ENCODE data around the gene NXPE4. TPM values are rescaled to one million over a fixed set of nuclear protein-coding genes. Genes with fewer than 3 reads are reported as not detected.
"Not testable (repeated sequence)": the region's sequence is repeated elsewhere in the genome, so short reads cannot be mapped to it uniquely, and the experiment has no call there.

The NXPE4 gene
- 1 to 10 TPM in 1 of 4 donors, under 1 TPM in 2, not detected in 1; 0.53 to 3.5 (median 0.67) TPM for total RNA-seq

DNA sequence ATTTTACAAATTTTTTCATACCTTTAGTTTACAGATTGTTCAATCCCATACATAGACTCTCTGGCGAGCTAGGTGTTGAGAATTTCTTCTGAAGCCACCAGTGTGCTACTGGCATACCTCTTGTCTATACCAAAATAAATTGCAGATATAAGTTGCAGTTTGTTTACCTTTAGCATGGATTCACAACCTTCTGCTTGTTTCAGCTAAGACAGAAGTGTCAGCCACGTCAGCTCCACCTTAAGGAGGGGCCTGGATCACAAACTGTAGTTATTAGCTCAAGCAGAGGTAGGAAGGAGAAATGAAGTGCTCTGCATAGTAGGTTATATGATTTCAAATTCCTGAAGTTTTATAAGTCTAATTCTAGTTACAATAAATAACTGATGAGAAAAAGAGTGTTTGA, at the start of gene NXPE4:
NXPE4 (minus strand) TSS at position 216 of the 400 bp plus-strand sequence. CDS start 1,027 bp downstream, outside the sequence.
- H3K36me3 ChIP-seq, result no peaks in the 10 kb centered on the region
- no peaks in the 10 kb centered on the region for H3K4me1 ChIP-seq
- H3K27me3 ChIP-seq, result no peaks in the 10 kb centered on the region
- TF ChIP-seq, protein P1, sequence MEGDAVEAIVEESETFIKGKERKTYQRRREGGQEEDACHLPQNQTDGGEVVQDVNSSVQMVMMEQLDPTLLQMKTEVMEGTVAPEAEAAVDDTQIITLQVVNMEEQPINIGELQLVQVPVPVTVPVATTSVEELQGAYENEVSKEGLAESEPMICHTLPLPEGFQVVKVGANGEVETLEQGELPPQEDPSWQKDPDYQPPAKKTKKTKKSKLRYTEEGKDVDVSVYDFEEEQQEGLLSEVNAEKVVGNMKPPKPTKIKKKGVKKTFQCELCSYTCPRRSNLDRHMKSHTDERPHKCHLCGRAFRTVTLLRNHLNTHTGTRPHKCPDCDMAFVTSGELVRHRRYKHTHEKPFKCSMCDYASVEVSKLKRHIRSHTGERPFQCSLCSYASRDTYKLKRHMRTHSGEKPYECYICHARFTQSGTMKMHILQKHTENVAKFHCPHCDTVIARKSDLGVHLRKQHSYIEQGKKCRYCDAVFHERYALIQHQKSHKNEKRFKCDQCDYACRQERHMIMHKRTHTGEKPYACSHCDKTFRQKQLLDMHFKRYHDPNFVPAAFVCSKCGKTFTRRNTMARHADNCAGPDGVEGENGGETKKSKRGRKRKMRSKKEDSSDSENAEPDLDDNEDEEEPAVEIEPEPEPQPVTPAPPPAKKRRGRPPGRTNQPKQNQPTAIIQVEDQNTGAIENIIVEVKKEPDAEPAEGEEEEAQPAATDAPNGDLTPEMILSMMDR (IDR thresholded peaks at IDR 0.05), result no peak
- no peak for TF ChIP-seq POLR2A (IDR thresholded peaks at IDR 0.05)
- H3K27ac ChIP-seq, result no peak within 1 kb of the TSS
- no peak for DNase-seq
- H3K4me3 ChIP-seq, result no peak within 1 kb of the TSS
- H3K9me3 ChIP-seq, result no peaks in the 10 kb centered on the region

DNA sequence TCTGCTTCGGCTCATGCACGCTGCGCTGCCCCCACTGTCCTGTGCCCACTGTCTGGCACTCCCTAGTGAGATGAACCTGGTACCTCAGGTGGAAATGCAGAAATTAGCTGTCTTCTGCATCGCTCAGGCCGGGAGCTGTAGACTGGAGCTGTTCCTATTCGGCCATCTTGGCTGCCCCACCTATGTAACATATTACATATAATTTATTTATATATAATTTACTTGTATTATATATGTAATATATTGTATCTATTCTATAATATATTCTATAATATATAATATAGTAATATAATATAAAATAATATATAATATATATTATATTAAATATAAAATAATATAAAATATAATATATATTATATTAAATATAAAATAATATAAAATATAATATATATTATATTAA, 43.9 kb upstream of the NXPE4 start:
- not testable (repeated sequence) for H3K36me3 ChIP-seq

DNA sequence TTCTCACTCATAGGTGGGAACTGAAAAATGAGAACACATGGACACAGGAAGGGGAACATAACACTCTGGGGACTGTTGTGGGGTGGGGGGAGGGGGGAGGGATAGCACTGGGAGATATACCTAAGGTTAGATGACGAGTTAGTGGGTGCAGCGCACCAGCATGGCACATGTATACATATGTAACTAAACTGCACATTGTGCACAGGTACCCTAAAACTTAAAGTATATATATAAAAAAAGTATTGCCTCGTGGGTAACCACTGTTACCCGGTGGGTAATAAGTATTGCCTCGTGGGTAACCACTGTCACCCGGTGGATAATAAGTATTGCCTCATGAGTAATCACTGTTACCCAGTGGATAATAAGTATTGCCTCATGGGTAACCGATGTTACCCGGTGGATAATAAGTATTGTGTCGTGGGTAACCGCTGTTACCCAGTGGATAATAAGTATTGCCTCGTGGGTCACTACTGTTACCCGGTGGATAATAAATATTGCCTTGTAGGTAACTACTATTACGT, 35.9 kb upstream of the NXPE4 start:
- H3K27me3 ChIP-seq, DNase-seq, H3K4me3 ChIP-seq, H3K36me3 ChIP-seq, H3K4me1 ChIP-seq, H3K27ac ChIP-seq, H3K9me3 ChIP-seq: not testable (repeated sequence)

More for the DNA sequence above, 43.9 kb upstream of the NXPE4 start:
- not testable (repeated sequence) for H3K9me3 ChIP-seq, H3K27me3 ChIP-seq, H3K4me3 ChIP-seq, H3K27ac ChIP-seq, H3K4me1 ChIP-seq, DNase-seq

DNA sequence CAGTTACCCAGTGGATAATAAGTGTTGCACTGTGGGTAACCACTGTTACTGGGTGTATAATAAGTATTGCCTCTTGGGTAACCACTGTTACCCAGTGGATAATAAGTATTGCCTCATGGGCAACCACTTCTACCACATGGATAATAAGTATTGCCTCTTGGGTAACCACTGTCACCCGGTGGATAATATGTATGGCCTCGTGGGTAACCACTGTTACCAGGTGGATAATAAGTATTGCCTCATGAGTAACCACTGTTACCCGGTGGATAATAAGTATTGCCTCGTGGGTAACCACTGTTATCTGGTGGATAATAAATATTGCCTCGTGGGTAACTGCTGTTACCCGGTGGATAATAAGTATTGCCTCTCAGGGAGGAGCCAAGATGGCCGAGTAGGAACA, 29.7 kb upstream of the NXPE4 start:
- Histone ChIP-seq H3K4me1 (no peaks in the 10 kb centered on the region), H3K9me3 (no peaks in the 10 kb centered on the region), H3K27ac (no peak overlapping the region), H3K36me3 (no peaks in the 10 kb centered on the region), H3K4me3 (no peak overlapping the region), H3K27me3 (no peaks in the 10 kb centered on the region)
- TF ChIP-seq, protein P1 (IDR thresholded peaks at IDR 0.05), result no peak
- TF ChIP-seq POLR2A (IDR thresholded peaks at IDR 0.05), result no peak
- DNase-seq, result no peak

- no peaks in the 10 kb centered on the region for H3K36me3 ChIP-seq
- H3K9me3 ChIP-seq, result no peaks in the 10 kb centered on the region
- no peaks in the 10 kb centered on the region for H3K4me1 ChIP-seq
- no peak overlapping the region for H3K27ac ChIP-seq
- TF ChIP-seq POLR2A (IDR thresholded peaks at IDR 0.05), result no peak
- TF ChIP-seq, protein P1 (IDR thresholded peaks at IDR 0.05), result no peak
- DNase-seq, result no peak
- H3K27me3 ChIP-seq, result no peaks in the 10 kb centered on the region
- H3K4me3 ChIP-seq, result no peak overlapping the region
Measured at GRCh38 chr11:114624455-114625207, 29.0 kb upstream of the NXPE4 start.

DNA sequence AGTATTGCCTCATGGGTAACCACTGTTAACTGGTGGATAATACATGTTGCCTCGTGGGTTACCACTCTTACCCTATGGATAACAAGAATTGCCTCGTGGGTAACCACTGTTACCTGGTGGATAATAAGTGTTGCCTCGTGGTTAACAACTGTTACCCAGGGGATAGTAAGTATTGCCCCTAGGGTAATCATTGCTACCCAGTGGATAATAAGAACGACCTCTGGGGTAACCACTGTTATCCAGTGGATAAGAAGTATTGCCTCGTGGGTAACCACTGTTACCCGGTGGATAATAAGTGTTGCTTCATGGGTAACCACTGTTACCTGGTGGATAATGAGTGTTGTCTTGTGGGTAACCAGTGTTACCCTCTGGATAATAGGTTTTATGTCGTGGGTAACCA, 28.1 kb upstream of the NXPE4 start:
- Histone ChIP-seq H3K9me3 (no peaks in the 10 kb centered on the region), H3K36me3 (no peaks in the 10 kb centered on the region), H3K4me3 (no peak overlapping the region), H3K4me1 (no peaks in the 10 kb centered on the region), H3K27ac (no peak overlapping the region), H3K27me3 (no peaks in the 10 kb centered on the region)
- TF ChIP-seq, protein P1 (IDR thresholded peaks at IDR 0.05), result no peak
- no peak for DNase-seq
